B cell (primary cell): ENCODE results near the gene TUBGCP2. TPM values are rescaled to one million over a fixed set of nuclear protein-coding genes. Genes with fewer than 3 reads are reported as not detected.

Experiments
- ATAC-seq: fragments of 200-7000 bp; cut with Tn5 transposase; one replicate; pipeline ENCODE4 v1.10.0; 2021; ENCODE audit warnings: low read depth, mild to moderate bottlenecking, moderate number of reproducible peaks, moderate library complexity
- CTCF ChIA-PET: fragments of 350-600 bp; sonication (Branson Sonifier 250); formaldehyde crosslinking; loops from one replicate; lab custom pipeline; 2021; ENCODE audit warnings: antibody characterized with exemption, inconsistent platforms; lab: Charles Lee
- POLR2A ChIA-PET: fragments of 350-600 bp; sonication (Branson Sonifier 250); formaldehyde crosslinking; loops from one replicate; lab custom pipeline; 2021; ENCODE audit warnings: antibody characterized with exemption; lab: Charles Lee
- DNase-seq: peaks from one replicate; pipeline ENCODE4 v3.0.0; 2013
- H2AFZ ChIP-seq: 2 replicates; pipeline ENCODE4 v1.6.1; 2012; ENCODE audit warnings: mild to moderate bottlenecking, low read depth, low read length; ENCODE audit not compliant: insufficient read depth, poor library complexity, severe bottlenecking
- H3K27ac ChIP-seq, 2 donors: 1 replicate in 1 of 2; 2 replicates in 1 of 2; pipeline ENCODE4 v1.5.1; 2012 to 2013; ENCODE audit warnings: low read length in 2 of 2, mild to moderate bottlenecking in 2 of 2, moderate library complexity in 1 of 2
- H3K27me3 ChIP-seq, 4 experiments: fragments of 200-600 bp in 1 of 4; sonication (generic) in 1 of 4; replicated peaks in 1 of 4; 1 replicate in 2 of 4; 2 replicates in 2 of 4; pipeline versions ENCODE4 v1.6.1 to v1.7.0; 2013 to 2016; ENCODE audit warnings: low read length in 3 of 4, mild to moderate bottlenecking in 2 of 4, mixed read lengths in 1 of 4, moderate library complexity in 1 of 4; ENCODE audit not compliant: insufficient read depth in 4 of 4, control insufficient read depth in 3 of 4; ENCODE audit errors: control extremely low read depth in 1 of 4
- H3K36me3 ChIP-seq, 2 experiments: replicated peaks in 1 of 2; 1 replicate in 1 of 2; 2 replicates in 1 of 2; pipeline versions ENCODE4 v1.6.1 to v1.7.1; 2013; ENCODE audit warnings: low read length in 1 of 2; ENCODE audit not compliant: insufficient read depth in 2 of 2, control insufficient read depth in 1 of 2; ENCODE audit errors: control extremely low read depth in 1 of 2, extremely low read depth in 1 of 2
- H3K4me1 ChIP-seq, 2 donors: fragments of 200-600 bp in 1 of 2; sonication (generic) in 1 of 2; 1 replicate in 1 of 2; 2 replicates in 1 of 2; pipeline versions ENCODE4 v1.5.1 to v1.6.1; 2013 to 2017; ENCODE audit warnings: low read length in 2 of 2; ENCODE audit not compliant: control insufficient read depth in 2 of 2, insufficient read depth in 2 of 2
- H3K4me2 ChIP-seq: replicated peaks from 2 replicates; pipeline ENCODE3; 2012; ENCODE audit warnings: mild to moderate bottlenecking, low read depth, low read length; ENCODE audit not compliant: poor library complexity, severe bottlenecking
- H3K4me3 ChIP-seq, 5 experiments: fragments of 200-600 bp in 1 of 5; sonication (generic) in 1 of 5; 1 replicate in 3 of 5; 2 replicates in 2 of 5; pipeline versions ENCODE4 v1.5.1 to v1.7.0; 2011 to 2016; ENCODE audit warnings: low read length in 4 of 5, mild to moderate bottlenecking in 4 of 5, low read depth in 2 of 5, control low read depth in 1 of 5, moderate library complexity in 1 of 5; ENCODE audit not compliant: insufficient read depth in 1 of 5; ENCODE audit errors: control extremely low read depth in 1 of 5, extremely low read depth in 1 of 5
- H3K79me2 ChIP-seq: fragments of 200-600 bp; sonication (generic); one replicate; pipeline ENCODE4 v1.6.0; 2016; ENCODE audit warnings: low read length; ENCODE audit not compliant: control insufficient read depth, insufficient read depth
- H3K9ac ChIP-seq: fragments of 200-600 bp; sonication (generic); 2 replicates; pipeline ENCODE4 v1.6.1; 2017; ENCODE audit warnings: mild to moderate bottlenecking, low read length, moderate library complexity
- H3K9me3 ChIP-seq, 3 donors: one replicate each; pipeline versions ENCODE4 v1.6.1 to v1.7.1; 2013; ENCODE audit warnings: low read length in 2 of 3; ENCODE audit not compliant: control insufficient read depth in 2 of 3, insufficient read depth in 1 of 3; ENCODE audit errors: control extremely low read depth in 1 of 3
- H4K20me1 ChIP-seq: 2 replicates; pipeline ENCODE4 v1.6.0; 2012; ENCODE audit warnings: mild to moderate bottlenecking, low read length; ENCODE audit not compliant: insufficient read depth, control insufficient read depth, poor library complexity, severe bottlenecking
- H3K27ac Mint-ChIP-seq: one replicate; pipeline ENCODE4 v1.8.0; 2021; ENCODE audit warnings: mixed read lengths
- H3K27me3 Mint-ChIP-seq: one replicate; pipeline ENCODE4 v1.8.0; 2021; ENCODE audit warnings: mixed read lengths
- H3K4me1 Mint-ChIP-seq: one replicate; pipeline ENCODE4 v1.8.0; 2021; ENCODE audit warnings: mixed read lengths
- H3K4me3 Mint-ChIP-seq: one replicate; pipeline ENCODE4 v1.8.0; 2021; ENCODE audit warnings: mixed read lengths
- H3K9me3 Mint-ChIP-seq: one replicate; pipeline ENCODE4 v1.8.0; 2022; ENCODE audit warnings: mixed read lengths; ENCODE audit not compliant: insufficient read depth
- CTCF ChIP-seq: fragments of 200-600 bp; IDR thresholded peaks from one replicate; pipeline ENCODE4 v1.8.0; 2022; ENCODE audit warnings: antibody characterized with exemption, mild to moderate bottlenecking
- EZH2 ChIP-seq: IDR thresholded peaks from 2 replicates; pipeline ENCODE4 v1.6.1; 2012; ENCODE audit warnings: borderline replicate concordance, low read depth, mild to moderate bottlenecking, moderate library complexity, low read length; ENCODE audit not compliant: insufficient read depth, poor library complexity, severe bottlenecking
- WGBS: methylation state at CpG from one replicate; pipeline ENCODE4 v1.1.5; 2013; ENCODE audit warnings: missing lambda C conversion rate; ENCODE audit not compliant: insufficient coverage; 5-methylcytosine and 5-hydroxymethylcytosine counted together
- intact Hi-C: fragments of 100-400 bp; cut with micrococcal nuclease; formaldehyde crosslinking; loops from one replicate; pipeline ENCODE4 v1.10.0; 2022
- polyA plus RNA-seq: library from polyadenylated mRNA; depleted of rRNA; stranded (reverse); fragments of >200 nt; gene quantifications from 2 replicates; pipeline ENCODE4 v1.2.3, GENCODE V29; 2012
- total RNA-seq, 2 donors: library from RNA; stranded (reverse); fragments of 120-200 nt in 1 of 2; gene quantifications; 1 replicate in 1 of 2; 2 replicates in 1 of 2; pipeline versions ENCODE4 v1.2.3 to v1.2.4, GENCODE V29; 2013 to 2022

Gene TUBGCP2
- total and polyA plus RNA-seq, 2 donors (not counting 1 experiment from before 2014, with no cell fraction given), result 50.3 to 90.3 TPM

- H3K27me3 ChIP-seq, result peaks cover 0 to 64% (median 40%) of the 10 kb centered on the region in 4 experiments
- no peak overlapping the region for H3K4me3 Mint-ChIP-seq
These were observed 33.3 kb upstream of the TUBGCP2 start for GRCh38 chr10:133341983-133342382.

More at GRCh38 chr10:133341983-133342382, 33.3 kb upstream of the TUBGCP2 start:
- ATAC-seq (no peak), DNase-seq (no peak)
- TF ChIP-seq CTCF (no peak), EZH2 (no peak)
- Mint-ChIP-seq H3K9me3 (no peaks in the 10 kb centered on the region), H3K27ac (no peak overlapping the region), H3K4me1 (peaks cover 5% of the 10 kb centered on the region), H3K27me3 (peaks cover 36% of the 10 kb centered on the region)
- no peak overlapping the region for H2AFZ ChIP-seq
- H3K27ac ChIP-seq, result no peak overlapping the region
- H3K9ac ChIP-seq, result no peak overlapping the region
- H3K4me2 ChIP-seq, result no peak overlapping the region
- no peaks in the 10 kb centered on the region for H3K36me3 ChIP-seq
- peaks cover 0 to 11% (median 0%) of the 10 kb centered on the region in 3 donors for H3K9me3 ChIP-seq
- CTCF ChIA-PET, result no interaction called here
- POLR2A ChIA-PET, result no interaction called here
- intact Hi-C loops, result no loop called here
- H3K79me2 ChIP-seq, result no peaks in the 10 kb centered on the region
- H4K20me1 ChIP-seq, result no peaks in the 10 kb centered on the region
- H3K4me1 ChIP-seq, result peaks cover 12 to 21% of the 10 kb centered on the region in 2 donors
- H3K4me3 ChIP-seq, result no peak overlapping the region
- 100% methylated on average over 1 of the region's 4 CpGs for WGBS
